Measurements from ENCODE around the gene SRRM4.

Gene SRRM4

GRCh38 chr12:119195256-119195655, 213.9 kb downstream of the SRRM4 start:
- no peak for ATAC-seq
- TF ChIP-seq BACH2 (CRISPR knock-in tag; IDR thresholded peaks at IDR 0.05; ENCODE audit: borderline replicate concordance) (no peak), OSR1 (CRISPR knock-in tag; IDR thresholded peaks at IDR 0.05) (no peak), ZNF565 (CRISPR knock-in tag; conservative IDR thresholded peaks at IDR 0.05; ENCODE audit: low read depth) (no peak), RARB (CRISPR knock-in tag; IDR thresholded peaks at IDR 0.05) (no peak), SNAI2 (CRISPR knock-in tag; IDR thresholded peaks at IDR 0.05) (no peak), ESRRG (CRISPR knock-in tag; IDR thresholded peaks at IDR 0.05) (no peak), TCF4 (CRISPR knock-in tag; IDR thresholded peaks at IDR 0.05; ENCODE audit: borderline replicate concordance) (no peak), ARNTL (CRISPR knock-in tag; IDR thresholded peaks at IDR 0.05; ENCODE audit: borderline replicate concordance, low read depth) (no peak), ISL1 (CRISPR knock-in tag; IDR thresholded peaks at IDR 0.05) (no peak), PATZ1 (CRISPR knock-in tag; IDR thresholded peaks at IDR 0.05; ENCODE audit: borderline replicate concordance) (no peak), PPARA (CRISPR knock-in tag; IDR thresholded peaks at IDR 0.05; ENCODE audit: borderline replicate concordance) (no peak), ZFP30 (CRISPR knock-in tag; IDR thresholded peaks at IDR 0.05) (no peak), TOX (CRISPR knock-in tag; IDR thresholded peaks at IDR 0.05; ENCODE audit: borderline replicate concordance) (no peak), TSHZ2 (CRISPR knock-in tag; IDR thresholded peaks at IDR 0.05) (no peak)
- TF ChIP-seq, protein P1, sequence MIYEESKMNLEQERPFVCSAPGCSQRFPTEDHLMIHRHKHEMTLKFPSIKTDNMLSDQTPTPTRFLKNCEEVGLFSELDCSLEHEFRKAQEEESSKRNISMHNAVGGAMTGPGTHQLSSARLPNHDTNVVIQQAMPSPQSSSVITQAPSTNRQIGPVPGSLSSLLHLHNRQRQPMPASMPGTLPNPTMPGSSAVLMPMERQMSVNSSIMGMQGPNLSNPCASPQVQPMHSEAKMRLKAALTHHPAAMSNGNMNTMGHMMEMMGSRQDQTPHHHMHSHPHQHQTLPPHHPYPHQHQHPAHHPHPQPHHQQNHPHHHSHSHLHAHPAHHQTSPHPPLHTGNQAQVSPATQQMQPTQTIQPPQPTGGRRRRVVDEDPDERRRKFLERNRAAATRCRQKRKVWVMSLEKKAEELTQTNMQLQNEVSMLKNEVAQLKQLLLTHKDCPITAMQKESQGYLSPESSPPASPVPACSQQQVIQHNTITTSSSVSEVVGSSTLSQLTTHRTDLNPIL (CRISPR knock-in tag; IDR thresholded peaks at IDR 0.05; ENCODE audit: low read depth): no peak

DNA sequence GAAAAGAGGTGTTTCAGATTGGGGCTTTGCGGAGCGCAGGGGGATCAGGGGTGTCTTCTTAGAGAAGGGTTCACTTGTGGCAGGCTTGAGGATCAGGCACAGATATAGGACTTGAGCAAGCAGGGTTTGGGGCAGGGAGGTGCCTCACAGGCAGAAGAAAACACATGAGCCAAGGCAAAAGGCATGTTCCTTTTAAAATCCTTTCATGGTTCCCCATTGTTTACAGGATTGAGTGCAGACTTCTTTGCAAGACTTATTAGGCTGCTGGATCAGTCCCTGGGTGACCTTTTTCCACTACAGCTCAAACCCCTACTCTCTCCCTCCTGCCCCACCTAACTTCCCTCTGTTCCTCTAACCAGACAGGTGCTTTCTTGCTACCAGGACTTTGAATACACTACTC, 217.1 kb downstream of the SRRM4 start:
- ATAC-seq: no peak
- TF ChIP-seq, protein P2, sequence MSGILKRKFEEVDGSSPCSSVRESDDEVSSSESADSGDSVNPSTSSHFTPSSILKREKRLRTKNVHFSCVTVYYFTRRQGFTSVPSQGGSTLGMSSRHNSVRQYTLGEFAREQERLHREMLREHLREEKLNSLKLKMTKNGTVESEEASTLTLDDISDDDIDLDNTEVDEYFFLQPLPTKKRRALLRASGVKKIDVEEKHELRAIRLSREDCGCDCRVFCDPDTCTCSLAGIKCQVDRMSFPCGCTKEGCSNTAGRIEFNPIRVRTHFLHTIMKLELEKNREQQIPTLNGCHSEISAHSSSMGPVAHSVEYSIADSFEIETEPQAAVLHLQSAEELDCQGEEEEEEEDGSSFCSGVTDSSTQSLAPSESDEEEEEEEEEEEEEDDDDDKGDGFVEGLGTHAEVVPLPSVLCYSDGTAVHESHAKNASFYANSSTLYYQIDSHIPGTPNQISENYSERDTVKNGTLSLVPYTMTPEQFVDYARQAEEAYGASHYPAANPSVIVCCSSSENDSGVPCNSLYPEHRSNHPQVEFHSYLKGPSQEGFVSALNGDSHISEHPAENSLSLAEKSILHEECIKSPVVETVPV (CRISPR knock-in tag; IDR thresholded peaks at IDR 0.05): no peak
- TF ChIP-seq TCF4 (CRISPR knock-in tag; IDR thresholded peaks at IDR 0.05; ENCODE audit: borderline replicate concordance) (no peak), TOX (CRISPR knock-in tag; IDR thresholded peaks at IDR 0.05; ENCODE audit: borderline replicate concordance) (no peak), PPARA (CRISPR knock-in tag; IDR thresholded peaks at IDR 0.05; ENCODE audit: borderline replicate concordance) (no peak), CSDC2 (CRISPR knock-in tag; IDR thresholded peaks at IDR 0.05) (no peak), SNAI2 (CRISPR knock-in tag; IDR thresholded peaks at IDR 0.05) (no peak), PATZ1 (CRISPR knock-in tag; IDR thresholded peaks at IDR 0.05; ENCODE audit: borderline replicate concordance) (no peak)

DNA sequence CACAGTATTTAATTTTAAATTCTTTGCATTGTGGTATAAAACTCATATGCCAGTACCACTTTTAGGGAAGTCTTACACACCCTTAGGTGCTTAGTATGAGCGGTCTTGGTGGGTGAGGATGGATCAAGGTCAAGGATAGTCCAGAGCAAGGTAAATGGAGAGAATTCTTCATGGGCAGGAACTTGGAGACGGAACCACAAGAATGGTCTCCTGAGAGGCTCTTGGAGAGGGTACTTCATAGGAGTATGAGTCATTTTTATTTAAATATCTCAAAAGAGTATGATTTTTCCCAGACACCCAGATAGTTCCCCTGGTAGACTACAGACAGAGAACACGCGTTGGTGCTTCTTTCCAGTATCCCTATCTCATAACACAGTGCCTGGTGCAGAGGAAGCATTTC, 219.3 kb downstream of the SRRM4 start:
- no peak for ATAC-seq
- TF ChIP-seq ISL1 (CRISPR knock-in tag; IDR thresholded peaks at IDR 0.05): no peak
- no peak for TF ChIP-seq SNAI2 (CRISPR knock-in tag; IDR thresholded peaks at IDR 0.05)
- TF ChIP-seq ZNF8 (CRISPR knock-in tag; IDR thresholded peaks at IDR 0.05): no peak
- no peak for TF ChIP-seq GLIS3 (CRISPR knock-in tag; IDR thresholded peaks at IDR 0.05)
- no peak for TF ChIP-seq ZNF565 (CRISPR knock-in tag; conservative IDR thresholded peaks at IDR 0.05; ENCODE audit: low read depth)
- TF ChIP-seq ZC3H10 (CRISPR knock-in tag; IDR thresholded peaks at IDR 0.05): no peak
- TF ChIP-seq TOX (CRISPR knock-in tag; IDR thresholded peaks at IDR 0.05; ENCODE audit: borderline replicate concordance): no peak
- no peak for TF ChIP-seq POU6F1 (CRISPR knock-in tag; IDR thresholded peaks at IDR 0.05; ENCODE audit: borderline replicate concordance, low read depth)
- TF ChIP-seq CSDC2 (CRISPR knock-in tag; IDR thresholded peaks at IDR 0.05): no peak
- no peak for TF ChIP-seq PATZ1 (CRISPR knock-in tag; IDR thresholded peaks at IDR 0.05; ENCODE audit: borderline replicate concordance)
- no peak for TF ChIP-seq ZNF70 (CRISPR knock-in tag; IDR thresholded peaks at IDR 0.05)
- no peak for TF ChIP-seq TCF4 (CRISPR knock-in tag; IDR thresholded peaks at IDR 0.05; ENCODE audit: borderline replicate concordance)
- no peak for TF ChIP-seq ZFP30 (CRISPR knock-in tag; IDR thresholded peaks at IDR 0.05)
- no peak for TF ChIP-seq ZFP3 (CRISPR knock-in tag; IDR thresholded peaks at IDR 0.05)
- TF ChIP-seq ARNTL (CRISPR knock-in tag; IDR thresholded peaks at IDR 0.05; ENCODE audit: borderline replicate concordance, low read depth): no peak
- TF ChIP-seq ESRRG (CRISPR knock-in tag; IDR thresholded peaks at IDR 0.05): no peak

Measured in SK-N-SH treated with all-trans-retinoic acid at 6 μM for 48 hours (cell line).